Esophagus muscularis mucosa (tissue), 4 donors: ENCODE measurements around the gene FBXW5. TPM values are rescaled to one million over a fixed set of nuclear protein-coding genes. Genes with fewer than 3 reads are reported as not detected.

Experiments
- DNase-seq: peaks from one replicate; pipeline ENCODE4 v3.0.0-alpha.2; 2017; ENCODE audit errors: extremely low spot score
- H3K27ac ChIP-seq, 4 donors: fragments of 200-600 bp; sonication (generic); replicated peaks in 1 of 4; 1 replicate in 3 of 4; 2 replicates in 1 of 4; pipeline ENCODE4 v1.5.1; 2016 to 2019; ENCODE audit warnings: mild to moderate bottlenecking in 1 of 4
- H3K27me3 ChIP-seq, 4 donors: fragments of 200-600 bp; sonication (generic); one replicate each; pipeline versions ENCODE4 v1.5.1 to v1.6.0; 2016 to 2019
- H3K36me3 ChIP-seq, 4 donors: fragments of 200-600 bp; sonication (generic); one replicate each; pipeline ENCODE4 v1.5.1; 2016 to 2019
- H3K4me1 ChIP-seq, 4 donors: fragments of 200-600 bp; sonication (generic); one replicate each; pipeline ENCODE4 v1.5.1; 2016 to 2019
- H3K4me3 ChIP-seq, 4 donors: fragments of 200-600 bp; sonication (generic); 1 replicate in 2 of 4; 2 replicates in 2 of 4; pipeline ENCODE4 v1.5.1; 2016 to 2019; ENCODE audit warnings: mild to moderate bottlenecking in 4 of 4, moderate library complexity in 1 of 4
- H3K9me3 ChIP-seq, 4 donors: fragments of 200-600 bp; sonication (generic); 1 replicate in 3 of 4; 2 replicates in 1 of 4; pipeline ENCODE4 v1.5.1; 2016 to 2019
- CTCF ChIP-seq, 3 experiments: fragments of 200-600 bp in 2 of 3; fragments of 450-650 bp in 1 of 3; sonication (generic) in 2 of 3; IDR thresholded peaks; one replicate each; pipeline ENCODE4 v1.5.1; 2017 to 2019; ENCODE audit warnings: antibody characterized with exemption in 3 of 3, mild to moderate bottlenecking in 2 of 3, moderate library complexity in 1 of 3
- EP300 ChIP-seq: sonication (generic); formaldehyde crosslinking; IDR thresholded peaks from one replicate; pipeline ENCODE4 v1.6.1; 2017; ENCODE audit warnings: antibody characterized with exemption
- POLR2A ChIP-seq: fragments of 450-650 bp; IDR thresholded peaks from one replicate; pipeline ENCODE4 v1.6.1; 2017; ENCODE audit warnings: antibody characterized with exemption, moderate library complexity, mild to moderate bottlenecking, low read depth
- POLR2AphosphoS5 ChIP-seq, 2 donors: sonication (generic); formaldehyde crosslinking; IDR thresholded peaks; one replicate each; pipeline ENCODE4 v1.6.1; 2017; ENCODE audit warnings: antibody characterized with exemption in 2 of 2
- WGBS: methylation state at CpG from one replicate; pipeline ENCODE4 v1.1.5; 2018; 5-methylcytosine and 5-hydroxymethylcytosine counted together
- intact Hi-C: fragments of 100-400 bp; cut with DNase I; formaldehyde crosslinking; loops from one replicate; pipeline ENCODE4 v1.15.1; 2023
- total RNA-seq, 4 donors: library from RNA; depleted of rRNA; stranded (reverse); fragments of >200 nt; gene quantifications; one replicate each; pipeline versions ENCODE4 v1.1.0 to v1.2.1, GENCODE V29; 2016

FBXW5 gene
- total RNA-seq, 4 donors from 2014 or later: 238 to 303 (median 267) TPM

- 92% methylated on average over 8 of the region's 14 CpGs for WGBS
These were observed 23.8 kb downstream of the FBXW5 start for GRCh38 chr9:136920734-136921231.

GRCh38 chr9:136920069-136920468 lies 24.5 kb downstream of the FBXW5 start:
- no peak overlapping the region for H3K27ac ChIP-seq
- 97% methylated on average over 15 of the region's 15 CpGs for WGBS
- peaks cover 5 to 19% (median 8%) of the 10 kb centered on the region in 4 donors for H3K4me1 ChIP-seq
- no peaks in the 10 kb centered on the region for H3K27me3 ChIP-seq
- H3K9me3 ChIP-seq: no peaks in the 10 kb centered on the region
- intact Hi-C loops: no loop called here
- no peak overlapping the region for H3K4me3 ChIP-seq
- TF ChIP-seq EP300: no peak
- TF ChIP-seq CTCF (IDR thresholded peaks at IDR 0.05): no peak
- no peak for TF ChIP-seq POLR2AphosphoS5 (IDR thresholded peaks at IDR 0.05)
- TF ChIP-seq POLR2A: no peak
- peaks cover 25 to 84% (median 65%) of the 10 kb centered on the region in 4 donors for H3K36me3 ChIP-seq
- DNase-seq: no peak

More at GRCh38 chr9:136920734-136921231, 23.8 kb downstream of the FBXW5 start:
- no peak for TF ChIP-seq POLR2AphosphoS5 (IDR thresholded peaks at IDR 0.05)
- no peak for TF ChIP-seq CTCF (IDR thresholded peaks at IDR 0.05)
- Histone ChIP-seq H3K27ac (no peak overlapping the region), H3K36me3 (peaks cover 31 to 84% (median 63%) of the 10 kb centered on the region in 4 donors), H3K4me3 (no peak overlapping the region), H3K9me3 (no peaks in the 10 kb centered on the region), H3K27me3 (no peaks in the 10 kb centered on the region), H3K4me1 (peaks cover 5 to 27% (median 9%) of the 10 kb centered on the region in 4 donors)
- intact Hi-C loops: no loop called here
- no peak for DNase-seq

- WGBS: 89% methylated on average over 11 of the region's 11 CpGs
These were observed 26.6 kb downstream of the FBXW5 start for GRCh38 chr9:136917902-136918301.

GRCh38 chr9:136916330-136917184 lies 28.0 kb downstream of the FBXW5 start:
- Histone ChIP-seq H3K27ac (no peak overlapping the region), H3K4me3 (no peak overlapping the region), H3K9me3 (no peaks in the 10 kb centered on the region), H3K36me3 (peaks cover 25 to 83% (median 74%) of the 10 kb centered on the region in 4 donors), H3K4me1 (peaks cover 0 to 5% (median under 1%) of the 10 kb centered on the region in 4 donors), H3K27me3 (no peaks in the 10 kb centered on the region)
- no peak for DNase-seq
- intact Hi-C loops: no loop called here
- TF ChIP-seq POLR2AphosphoS5 (IDR thresholded peaks at IDR 0.05) (no peak), EP300 (no peak), CTCF (IDR thresholded peaks at IDR 0.05) (no peak), POLR2A (no peak)
- 93% methylated on average over 26 of the region's 32 CpGs for WGBS

More at GRCh38 chr9:136917902-136918301, 26.6 kb downstream of the FBXW5 start:
- Histone ChIP-seq H3K27ac (no peak overlapping the region), H3K4me1 (peaks cover 0 to 9% (median 4%) of the 10 kb centered on the region in 4 donors), H3K27me3 (no peaks in the 10 kb centered on the region), H3K4me3 (no peak overlapping the region), H3K36me3 (peaks cover 25 to 83% (median 71%) of the 10 kb centered on the region in 4 donors), H3K9me3 (no peaks in the 10 kb centered on the region)
- TF ChIP-seq CTCF (IDR thresholded peaks at IDR 0.05) (no peak), POLR2AphosphoS5 (IDR thresholded peaks at IDR 0.05) (no peak), POLR2A (no peak), EP300 (no peak)
- intact Hi-C loops: no loop called here
- DNase-seq: no peak
